Measurements from ENCODE around the gene GGT7. TPM values are rescaled to one million over a fixed set of nuclear protein-coding genes. Genes with fewer than 3 reads are reported as not detected.

The GGT7 gene
- total RNA-seq, 1 experiment from 2014 or later = 27.7 TPM

GRCh38 chr20:34871320-34871926, 1.2 kb downstream of the GGT7 start:
- ChIA-PET CTCF (interaction anchor here (5.7 to 7.7 kb wide), 2 partner anchors 85 to 129 kb away, joined by 103 to 152 read pairs; partner anchors contain the start of genes GSS and MYH7B), POLR2A (no interaction called here)
- no peak overlapping the region for H3K27ac Mint-ChIP-seq
- H3K4me3 Mint-ChIP-seq = peak overlapping the region; percentile 86
- peaks cover 39% of the 10 kb centered on the region for H3K4me1 Mint-ChIP-seq
- peaks cover 24% of the 10 kb centered on the region for H3K27me3 Mint-ChIP-seq (ENCODE audit: low read depth)
- DNase-seq (ENCODE audit: low spot score) (no peak), ATAC-seq (no peak)
- no peaks in the 10 kb centered on the region for H3K36me3 Mint-ChIP-seq
- TF ChIP-seq MYBL2 (CRISPR knock-in tag; IDR thresholded peaks at IDR 0.05) = no peak
- TF ChIP-seq MXD4 (CRISPR knock-in tag; IDR thresholded peaks at IDR 0.05; ENCODE audit: borderline replicate concordance) = no peak
- TF ChIP-seq ELF4 (CRISPR knock-in tag; IDR thresholded peaks at IDR 0.05; ENCODE audit: low read depth) = no peak
- TF ChIP-seq STAT6 (CRISPR knock-in tag; conservative IDR thresholded peaks at IDR 0.05; ENCODE audit: low read depth) = no peak
- no peak for TF ChIP-seq GTF2I (CRISPR knock-in tag; conservative IDR thresholded peaks at IDR 0.05)
- TF ChIP-seq E2F4 (CRISPR knock-in tag; IDR thresholded peaks at IDR 0.05; ENCODE audit: borderline replicate concordance, low read depth) = no peak
- no peak for TF ChIP-seq GABPB1 (CRISPR knock-in tag; IDR thresholded peaks at IDR 0.05)
- TF ChIP-seq USF2 (CRISPR knock-in tag; IDR thresholded peaks at IDR 0.05) = no peak
- no peak for TF ChIP-seq SP1 (CRISPR knock-in tag; conservative IDR thresholded peaks at IDR 0.05)
- no peak for TF ChIP-seq IRF2 (CRISPR knock-in tag; IDR thresholded peaks at IDR 0.05; ENCODE audit: borderline replicate concordance, low read depth)
- TF ChIP-seq ZMAT4 (CRISPR knock-in tag; IDR thresholded peaks at IDR 0.05) = no peak
- TF ChIP-seq ZNF317 (CRISPR knock-in tag; IDR thresholded peaks at IDR 0.05; ENCODE audit: borderline replicate concordance, low read depth) = no peak
- TF ChIP-seq EMX1 (CRISPR knock-in tag; IDR thresholded peaks at IDR 0.05) = no peak
- TF ChIP-seq OVOL2 (CRISPR knock-in tag; IDR thresholded peaks at IDR 0.05; ENCODE audit: borderline replicate concordance) = no peak
- no peak for TF ChIP-seq ZNF138 (CRISPR knock-in tag; conservative IDR thresholded peaks at IDR 0.05)
- no peaks in the 10 kb centered on the region for H3K9me3 Mint-ChIP-seq

GRCh38 chr20:34864216-34864615, 8.4 kb downstream of the GGT7 start:
- ChIA-PET POLR2A (no interaction called here), CTCF (interaction anchor here (0.8 to 3.5 kb wide), 6 partner anchors 8 to 134 kb away, joined by 4 to 24 read pairs (median 5); partner anchors contain the start of genes ACSS2, GGT7, GSS and MYH7B)
- TF ChIP-seq SMAD4 (CRISPR knock-in tag; IDR thresholded peaks at IDR 0.05) = no peak
- TF ChIP-seq ARID4B (CRISPR knock-in tag; IDR thresholded peaks at IDR 0.05; ENCODE audit: borderline replicate concordance) = no peak
- TF ChIP-seq FOXP4 (CRISPR knock-in tag; IDR thresholded peaks at IDR 0.05) = no peak
- TF ChIP-seq NFE2L1 (CRISPR knock-in tag; IDR thresholded peaks at IDR 0.05) = no peak
- no peak for TF ChIP-seq E2F1 (CRISPR knock-in tag; IDR thresholded peaks at IDR 0.05)
- no peak for TF ChIP-seq NFATC4 (CRISPR knock-in tag; IDR thresholded peaks at IDR 0.05)
- no peak for TF ChIP-seq RORB (CRISPR knock-in tag; IDR thresholded peaks at IDR 0.05)
- no peak for ATAC-seq
- DNase-seq (ENCODE audit: low spot score) = no peak
- H3K27me3 Mint-ChIP-seq (ENCODE audit: low read depth) = peaks cover 4% of the 10 kb centered on the region; the same call in 1 of the 2 replicates
- H3K4me3 Mint-ChIP-seq = peak overlapping the region; percentile 61
- peaks cover 18% of the 10 kb centered on the region for H3K4me1 Mint-ChIP-seq
- no peaks in the 10 kb centered on the region for H3K9me3 Mint-ChIP-seq
- H3K36me3 Mint-ChIP-seq = peaks cover 3% of the 10 kb centered on the region; the same call in 1 of the 2 replicates
- H3K27ac Mint-ChIP-seq = peak overlapping the region; percentile 79
